Measurements from ENCODE around the gene ZBED4.
"Not testable (repeated sequence)": the region's sequence is repeated elsewhere in the genome, so short reads cannot be mapped to it uniquely, and the experiment has no call there.

Gene ZBED4

DNA sequence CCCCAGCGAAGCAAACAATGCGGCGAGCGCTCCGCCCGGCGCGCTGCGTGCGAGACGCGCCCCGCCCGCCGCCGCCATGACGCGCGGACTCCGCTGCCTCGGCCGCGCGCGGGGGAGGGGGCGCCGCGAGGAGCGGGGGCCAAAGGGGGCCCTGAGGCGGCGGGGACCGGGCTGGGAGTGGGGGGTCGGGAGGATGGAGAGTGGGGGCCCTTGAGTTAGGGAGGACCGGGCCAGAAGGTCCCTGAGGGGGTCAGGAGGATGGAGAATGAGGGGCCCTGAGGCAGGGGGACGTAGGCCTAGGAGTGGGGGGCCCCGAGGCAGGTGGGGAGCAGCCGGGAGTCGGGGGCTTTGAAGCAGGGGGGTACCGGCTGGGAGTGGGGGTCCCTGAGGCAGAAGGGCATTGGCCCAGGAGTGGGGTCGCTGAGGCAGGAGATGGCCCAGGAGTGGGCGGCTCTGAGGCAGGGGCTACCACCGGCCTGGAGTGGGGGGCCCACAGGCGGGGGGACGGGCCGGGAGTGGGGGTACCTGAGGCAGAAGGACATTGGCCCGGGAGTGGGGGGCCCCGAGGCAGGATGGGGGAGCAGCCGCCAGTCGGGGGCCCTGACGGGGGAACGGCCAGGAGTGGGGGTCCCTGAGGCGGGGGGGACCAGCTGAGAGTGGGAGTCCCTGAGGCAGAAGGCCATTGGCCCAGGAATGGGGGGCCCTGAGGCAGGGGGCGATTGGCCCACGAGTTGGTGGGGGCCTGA is 25.6 kb upstream of the ZBED4 start, which contains the start of gene BRD1:
Gene BRD1, minus strand, starts transcription at position 21 of the 746 bp plus-strand sequence. CDS start 3,556 bp downstream, outside the sequence.
- peak; percentile 65 for DNase-seq

DNA sequence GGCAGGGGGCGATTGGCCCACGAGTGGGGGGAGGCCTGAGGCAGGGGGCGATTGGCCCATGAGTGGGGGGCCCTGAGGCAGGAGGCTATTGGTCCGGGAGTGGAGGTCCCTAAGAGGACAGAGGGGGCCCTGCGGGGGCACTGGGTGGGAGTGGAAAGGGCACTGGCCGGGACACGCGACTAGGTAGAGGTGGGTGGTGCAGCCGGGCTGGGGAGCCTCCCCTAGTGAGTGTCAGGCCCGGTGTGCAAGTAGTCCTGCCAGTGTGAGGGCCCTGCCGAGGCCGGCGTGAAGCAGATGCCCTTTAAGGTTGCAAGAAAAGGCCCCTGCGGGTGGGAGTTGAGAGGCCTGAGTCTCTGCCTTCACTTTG is 25.1 kb upstream of the ZBED4 start:
- no peak for DNase-seq

- DNase-seq, result no peak
These were observed 24.4 kb upstream of the ZBED4 start for GRCh38 chr22:49829044-49829853.

DNA sequence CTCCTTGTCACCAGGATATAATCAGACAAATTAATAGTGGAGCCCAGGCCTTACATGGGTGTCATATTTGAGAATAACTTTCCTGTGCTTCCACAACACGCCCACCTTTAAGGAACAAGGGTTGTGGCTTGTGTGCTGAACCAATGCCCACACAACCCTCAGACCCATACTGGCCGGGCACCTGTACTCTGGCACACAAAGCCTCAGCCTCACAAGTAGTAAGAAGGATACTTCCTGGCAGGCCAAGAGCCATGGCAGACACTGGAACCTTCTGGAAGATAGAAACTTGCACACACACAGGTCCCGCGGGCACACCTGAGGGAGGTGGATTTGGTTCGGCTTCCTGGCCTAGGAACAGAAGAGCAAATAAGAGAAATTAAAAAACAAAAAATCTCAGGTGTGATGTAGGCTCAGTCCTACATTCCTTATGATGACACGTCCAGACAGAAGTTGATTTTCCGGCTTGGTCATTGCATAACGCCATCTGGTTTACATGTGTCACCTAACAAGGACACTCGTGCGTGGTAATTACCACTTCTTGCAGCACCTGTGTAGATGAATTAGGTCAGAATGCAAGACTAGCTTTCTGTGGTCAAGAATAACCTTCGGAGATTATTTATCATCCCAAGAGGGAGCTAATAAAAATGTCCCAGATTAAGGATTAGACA is 20.2 kb upstream of the ZBED4 start:
- no peak for DNase-seq

DNA sequence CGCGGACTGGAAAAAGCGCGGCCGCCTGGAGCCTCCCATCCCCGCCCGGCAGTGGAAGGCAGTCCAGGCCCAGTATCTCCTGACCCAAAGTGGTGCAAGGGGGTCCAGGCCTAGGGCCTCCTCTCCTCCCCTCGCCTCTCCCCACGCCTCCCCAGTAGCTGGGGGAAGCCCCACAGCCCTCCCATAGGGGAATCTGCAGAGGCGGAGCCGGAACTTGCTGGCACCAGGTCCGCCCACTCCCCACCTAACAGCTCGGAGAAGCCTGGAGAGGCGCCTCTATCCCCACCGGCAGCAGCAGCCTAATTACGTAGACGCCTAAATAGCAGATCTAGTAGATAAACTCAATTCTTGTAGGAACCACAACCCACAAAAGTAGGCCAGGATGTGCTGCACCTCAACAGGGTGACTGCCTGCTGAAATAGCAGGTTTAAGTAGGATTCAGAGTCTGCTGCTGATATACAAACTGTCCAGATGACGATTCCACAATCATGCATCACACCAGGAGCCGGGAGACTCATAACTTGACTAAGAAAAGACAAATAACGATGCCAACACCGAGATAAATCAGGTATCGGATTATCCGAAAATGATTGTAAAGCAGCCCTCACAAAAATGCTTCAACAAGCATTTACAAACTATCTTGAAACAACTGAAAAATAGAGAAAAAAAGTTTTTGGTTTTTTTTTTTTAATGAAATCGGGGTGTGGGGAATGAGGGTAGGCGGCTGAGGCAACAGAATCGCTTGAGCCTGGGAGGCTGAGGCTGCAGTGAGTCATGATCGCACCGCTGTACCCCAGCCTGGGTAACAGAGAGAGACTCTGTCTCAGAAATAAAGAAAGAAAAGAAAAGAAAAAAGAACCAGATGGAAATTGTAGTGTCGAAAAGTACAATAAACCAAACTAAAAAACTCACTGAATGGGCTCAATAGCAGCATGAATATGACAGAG is 14.6 kb upstream of the ZBED4 start:
- DNase-seq, result peak; percentile 88

DNA sequence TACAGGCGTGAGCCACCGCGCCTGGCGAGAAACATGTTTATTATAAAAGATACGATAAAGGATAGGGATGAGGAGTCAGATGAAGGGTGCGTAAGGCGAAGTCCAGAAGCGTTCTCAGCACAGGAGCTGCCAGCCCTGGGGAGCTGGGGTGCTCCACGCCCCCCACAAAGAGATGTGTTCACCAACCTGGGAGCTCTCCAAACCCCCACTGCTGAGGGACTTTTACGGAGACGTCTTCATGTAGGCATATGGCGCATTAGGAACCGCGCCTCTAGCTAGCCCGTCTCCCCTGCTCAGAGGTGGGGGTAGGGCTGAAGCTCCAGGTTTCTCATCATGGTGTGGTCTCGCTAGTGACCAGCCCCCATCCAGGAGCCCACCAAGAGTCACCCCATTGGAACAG is 8.4 kb upstream of the ZBED4 start:
- no peak for DNase-seq

DNA sequence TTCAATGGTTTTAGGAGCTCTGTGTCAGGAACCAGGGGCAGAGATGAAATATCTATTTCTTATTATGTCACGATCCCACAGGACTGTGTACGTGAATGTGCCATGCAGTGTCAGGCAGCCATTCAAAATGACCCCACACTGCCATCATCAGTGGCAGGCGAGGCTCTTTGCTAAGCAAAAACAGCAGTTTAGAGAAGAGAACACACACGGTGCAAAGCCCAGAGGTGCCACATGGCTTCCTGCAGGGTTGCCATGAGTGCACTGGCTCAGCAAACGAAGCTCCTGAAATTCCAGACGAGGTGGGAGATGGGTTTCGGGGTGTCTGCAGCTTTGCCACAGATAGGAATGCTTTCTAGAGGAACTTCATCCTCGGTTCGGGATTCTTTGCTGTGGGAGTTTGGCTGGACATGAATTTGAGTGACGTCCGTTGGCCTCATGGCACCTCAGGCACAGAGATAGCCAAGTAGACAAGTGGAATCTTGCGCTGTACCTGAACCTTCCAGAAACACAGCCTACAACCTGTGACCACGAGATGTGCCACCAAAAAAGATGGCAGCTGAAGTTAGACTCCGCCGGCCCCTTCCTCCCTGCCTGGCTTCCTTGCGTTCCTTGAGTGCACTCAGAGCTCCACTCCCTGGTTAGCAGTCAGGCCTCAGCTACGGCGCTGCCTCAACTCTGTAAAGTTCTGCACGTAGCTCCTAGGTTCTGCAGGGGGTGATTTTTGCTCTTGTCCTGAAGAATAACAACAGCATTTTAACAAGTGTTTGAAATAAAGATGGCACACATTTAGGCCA is 7.8 kb upstream of the ZBED4 start:
- no peak for DNase-seq

GRCh38 chr22:49847751-49848689 is 5.6 kb upstream of the ZBED4 start:
- DNase-seq, result no peak

DNA sequence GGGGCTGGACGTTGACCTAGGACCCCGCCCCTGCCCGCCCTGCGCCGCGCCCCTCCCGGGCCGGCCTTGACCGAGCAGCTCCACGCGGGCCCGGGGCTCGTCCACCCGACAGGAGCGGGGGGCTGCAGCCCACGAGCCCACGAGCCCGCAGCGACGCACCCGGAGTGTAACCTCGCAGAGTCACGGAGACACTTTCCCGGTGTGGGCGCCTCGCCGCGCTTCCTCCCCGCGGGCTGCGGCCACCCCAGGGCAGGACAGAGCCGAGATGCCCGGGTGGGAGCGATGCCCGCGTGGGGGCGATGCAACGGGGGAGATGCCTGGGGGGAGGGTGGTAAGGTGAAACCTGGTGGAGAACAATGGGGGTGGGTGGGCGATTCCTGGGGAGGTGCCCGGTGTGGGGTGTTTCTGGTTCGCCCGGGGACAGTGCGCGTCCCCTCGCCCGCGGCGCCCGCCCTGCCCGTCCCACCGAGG is 4.9 kb upstream of the ZBED4 start:
- no peak for DNase-seq

- no peak for DNase-seq
These were observed 4.3 kb upstream of the ZBED4 start for GRCh38 chr22:49849161-49850020.

DNA sequence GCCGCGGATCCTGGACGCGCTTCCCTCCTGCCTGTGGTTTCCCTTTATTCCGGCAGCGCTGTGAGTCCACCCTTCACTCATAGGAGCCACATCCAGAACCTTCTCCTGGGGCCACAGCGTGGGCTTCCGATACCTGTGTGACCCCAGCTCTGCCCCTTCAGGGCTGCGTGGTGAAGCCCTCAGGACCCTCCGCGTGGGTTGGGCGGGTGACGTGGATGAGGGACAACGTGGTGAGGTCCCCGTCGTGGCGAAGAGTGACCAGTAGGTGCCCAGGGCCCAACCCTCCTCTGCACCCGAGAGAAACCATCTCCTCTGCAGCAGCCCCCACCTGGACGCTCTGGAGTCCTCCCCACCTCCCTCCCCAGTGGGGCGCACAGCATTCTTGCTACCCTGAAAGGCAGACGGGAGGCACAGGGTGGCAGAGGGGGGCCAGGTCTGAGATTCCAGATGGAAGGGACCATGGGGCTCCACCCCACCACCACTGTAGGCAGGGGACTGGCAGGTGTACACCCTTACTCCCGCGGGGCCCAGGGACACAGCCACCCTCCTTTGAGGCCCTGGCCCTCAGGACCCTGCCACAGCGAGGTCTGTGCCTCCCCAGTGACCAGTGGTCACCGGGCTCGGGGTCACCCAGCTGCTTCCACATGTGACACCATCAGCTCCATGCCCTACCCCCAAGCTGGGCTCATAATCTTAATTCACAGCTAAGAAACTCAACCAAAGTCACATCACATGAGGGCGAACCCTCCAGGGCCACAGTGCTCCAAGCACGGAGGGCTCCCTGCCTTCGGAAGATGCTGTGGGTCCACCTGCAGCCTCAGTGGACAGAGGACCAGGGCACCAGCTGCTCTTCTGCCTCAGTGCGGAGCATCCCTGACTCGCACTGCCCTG is 3.4 kb upstream of the ZBED4 start:
- DNase-seq, result no peak

DNA sequence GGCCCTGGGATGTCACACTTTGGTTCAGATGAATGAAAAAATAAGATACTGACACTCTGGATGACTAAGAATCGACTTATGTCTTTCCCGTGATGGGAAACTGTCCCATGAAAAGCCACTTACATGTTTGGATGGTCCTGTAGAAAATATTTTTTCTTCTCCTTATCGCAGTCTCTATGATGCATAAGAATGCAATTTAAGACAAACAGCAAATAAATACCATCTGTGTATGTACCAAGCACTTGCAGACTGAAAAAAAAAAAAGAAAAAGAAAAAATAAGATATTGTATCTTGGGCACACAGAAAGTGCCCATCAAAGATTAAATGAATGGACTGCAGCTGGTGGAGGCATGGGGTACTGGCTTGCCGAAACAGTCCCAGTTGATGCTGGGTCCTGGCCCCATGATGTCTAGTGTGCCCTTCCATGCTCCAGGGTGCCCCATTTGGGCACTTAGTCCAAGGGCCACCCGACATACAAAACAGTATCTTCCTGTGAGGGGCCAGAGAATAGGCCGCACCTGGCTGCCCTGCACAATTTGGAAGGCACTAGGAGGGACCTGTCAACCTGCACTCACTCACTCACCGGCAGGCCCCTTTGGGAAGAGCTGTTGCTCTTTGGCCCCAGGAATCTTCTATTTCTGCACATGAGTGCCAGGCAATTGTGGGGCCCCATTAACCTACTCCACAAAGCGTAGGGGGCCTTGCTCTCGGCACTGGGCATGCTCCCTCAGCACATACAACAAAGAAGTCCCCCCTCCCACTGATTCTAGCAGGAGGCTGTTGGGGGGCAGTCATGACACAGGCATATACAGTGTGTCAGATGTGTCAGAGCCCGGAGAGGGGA is 2.5 kb upstream of the ZBED4 start:
- no peak for DNase-seq

DNA sequence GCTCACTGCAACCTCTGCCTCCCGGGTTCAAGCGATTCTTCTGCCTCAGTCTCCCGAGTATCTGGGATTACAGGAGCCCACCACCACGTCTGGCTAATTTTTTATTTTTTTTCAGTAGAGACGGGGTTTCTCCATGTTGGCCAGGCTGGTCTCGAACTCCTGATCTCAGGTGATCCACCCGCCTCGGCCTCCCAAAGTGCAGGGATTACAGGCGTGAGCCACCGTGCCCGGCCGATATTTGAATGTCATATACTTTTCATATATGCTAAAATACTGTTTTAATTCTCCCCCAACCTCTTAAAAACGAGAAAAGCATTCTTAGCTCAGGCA is 1.1 kb upstream of the ZBED4 start:
- not testable (repeated sequence) for DNase-seq

DNA sequence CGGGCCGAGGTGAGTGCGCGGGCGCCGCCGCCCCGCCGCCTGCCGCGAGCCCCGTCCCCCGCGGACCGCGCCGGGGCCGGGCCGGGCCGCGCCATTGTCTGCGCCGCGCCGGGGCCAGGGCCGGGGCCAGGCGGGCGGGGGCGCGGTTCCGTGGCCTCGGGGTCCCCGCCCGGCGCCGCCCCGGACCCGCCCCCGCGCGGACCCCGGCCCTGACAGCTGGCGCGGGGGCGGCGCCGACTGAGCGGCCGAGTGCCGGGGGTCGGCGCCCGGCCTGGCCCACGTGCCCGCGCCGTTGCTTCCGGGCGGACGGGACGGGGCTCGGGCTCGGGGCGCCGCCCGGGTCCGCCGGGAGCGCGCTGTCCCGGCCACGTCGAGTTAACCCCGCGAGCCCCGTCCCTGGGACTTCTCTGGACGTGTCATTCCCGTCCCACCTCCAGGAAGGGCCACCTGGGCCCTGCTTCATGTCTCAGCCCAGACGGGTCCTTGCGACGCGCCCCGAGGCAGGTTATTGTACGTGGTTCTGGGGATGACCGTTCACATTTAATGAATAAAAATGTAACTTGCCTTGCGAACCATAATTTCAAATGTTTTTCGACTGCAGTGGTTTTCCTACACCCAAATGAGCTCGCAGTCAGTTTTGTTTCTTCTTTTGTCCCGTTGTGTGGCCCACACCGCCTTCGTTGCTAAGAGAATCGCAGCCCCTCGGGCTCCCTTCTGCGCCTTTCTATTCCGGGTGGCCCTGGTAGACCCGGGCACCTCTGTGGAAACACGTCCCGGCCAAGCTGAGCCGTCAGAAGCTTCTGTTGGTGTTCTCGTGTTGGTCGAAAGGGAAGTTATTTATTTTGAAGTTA is 562 bp downstream of the ZBED4 start:
- peak; percentile 28 for DNase-seq

DNA sequence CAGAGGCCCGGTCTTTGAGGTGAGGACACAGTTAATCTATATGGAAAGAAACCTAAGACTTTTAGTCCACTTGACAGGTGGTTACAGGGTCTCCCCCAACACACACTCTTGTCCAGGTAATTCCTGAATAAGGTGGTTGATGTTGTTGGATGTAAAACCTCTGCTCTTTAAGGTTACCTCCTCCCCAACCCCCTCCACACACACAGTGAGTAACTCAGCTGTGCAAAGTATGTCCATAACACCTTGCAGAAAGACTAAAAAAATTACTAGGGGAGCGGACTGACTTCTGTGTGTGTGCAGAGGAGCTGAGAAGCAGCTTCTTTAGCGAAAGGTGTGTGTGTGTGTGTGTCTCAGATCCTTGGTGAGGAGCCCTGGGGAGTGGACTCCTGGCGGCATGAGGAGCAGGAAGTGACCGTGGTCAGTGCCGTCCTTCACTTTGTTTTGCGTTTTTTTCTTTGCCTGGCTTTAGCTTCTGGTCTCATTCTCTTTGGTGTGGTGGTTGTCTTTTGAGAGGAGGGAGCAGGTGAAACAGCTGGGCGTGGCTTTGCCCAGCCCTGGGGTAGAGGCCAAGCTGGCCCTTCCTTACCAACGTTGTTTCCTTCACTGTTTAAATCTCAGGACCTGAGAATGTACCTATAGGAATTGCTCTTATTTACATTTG is 1.7 kb downstream of the ZBED4 start:
- no peak for DNase-seq

GRCh38 chr22:49856343-49856742 is 2.7 kb downstream of the ZBED4 start:
- no peak for DNase-seq

Measured in activated naive CD4-positive, alpha-beta T cell treated with Interleukin-2 at 50 U/mL for 16 hours (primary cell).